WTC11 (cell line): ENCODE results near the gene IFNA16. TPM values are rescaled to one million over a fixed set of nuclear protein-coding genes. Genes with fewer than 3 reads are reported as not detected.
"Not testable (repeated sequence)": the region's sequence is repeated elsewhere in the genome, so short reads cannot be mapped to it uniquely, and the experiment has no call there.

Experiments
- ATAC-seq: fragments of 200-7000 bp; cut with Tn5 transposase; 2 replicates; pipeline ENCODE4 v1.10.0; 2021; ENCODE audit warnings: mild to moderate bottlenecking, moderate library complexity
- CTCF ChIA-PET: fragments of 300-600 bp; sonication (Branson Sonifier 250); formaldehyde crosslinking; loops from one replicate; lab custom pipeline; 2021; ENCODE audit warnings: antibody characterized with exemption; lab: Charles Lee
- POLR2A ChIA-PET: fragments of 350-600 bp; sonication (Branson Sonifier 250); formaldehyde crosslinking; loops from one replicate; lab custom pipeline; 2021; ENCODE audit warnings: antibody characterized with exemption; lab: Charles Lee
- DNase-seq: peaks from one replicate; pipeline ENCODE4 v3.0.0; 2021; ENCODE audit warnings: low spot score
- H3K27ac Mint-ChIP-seq: 2 replicates; pipeline ENCODE4 v1.8.0; 2021; ENCODE audit warnings: mixed read lengths
- H3K27me3 Mint-ChIP-seq: 2 replicates; pipeline ENCODE4 v1.8.0; 2021; ENCODE audit warnings: low read depth, mild to moderate bottlenecking, moderate library complexity, mixed read lengths
- H3K36me3 Mint-ChIP-seq: 2 replicates; pipeline ENCODE4 v1.8.0; 2021; ENCODE audit warnings: mixed read lengths
- H3K4me1 Mint-ChIP-seq: 2 replicates; pipeline ENCODE4 v1.8.0; 2022; ENCODE audit warnings: mixed read lengths
- H3K4me3 Mint-ChIP-seq: 2 replicates; pipeline ENCODE4 v1.8.0; 2021; ENCODE audit warnings: mild to moderate bottlenecking, moderate library complexity, mixed read lengths
- H3K9me3 Mint-ChIP-seq: 2 replicates; pipeline ENCODE4 v1.8.0; 2021; ENCODE audit warnings: mixed read lengths
- CTCF ChIP-seq: fragments of 200-600 bp; IDR thresholded peaks from 2 replicates; pipeline ENCODE4 v1.8.0; 2022; ENCODE audit warnings: antibody characterized with exemption
- E2F1 ChIP-seq: sonication (generic); formaldehyde crosslinking; IDR thresholded peaks from 2 replicates; pipeline ENCODE4 v1.8.0; 2022; ENCODE audit warnings: mild to moderate bottlenecking, missing genetic modification reagents
- ETV6 ChIP-seq: sonication (generic); formaldehyde crosslinking; IDR thresholded peaks from 2 replicates; pipeline ENCODE4 v1.8.1; 2022; ENCODE audit warnings: mild to moderate bottlenecking, missing genetic modification reagents
- FOXK1 ChIP-seq: sonication (generic); formaldehyde crosslinking; IDR thresholded peaks from 2 replicates; pipeline ENCODE4 v1.8.0; 2022; ENCODE audit warnings: mild to moderate bottlenecking, moderate library complexity, missing genetic modification reagents
- HMGA2 ChIP-seq: fragments of 250-450 bp; sonication (Bioruptor Pico); IDR thresholded peaks from 2 replicates; pipeline ENCODE4 v1.4.0; 2021; ENCODE audit warnings: mild to moderate bottlenecking, moderate library complexity
- IRF2 ChIP-seq: sonication (generic); formaldehyde crosslinking; IDR thresholded peaks from 2 replicates; pipeline ENCODE4 v1.8.0; 2022; ENCODE audit warnings: low read depth, missing genetic modification reagents, borderline replicate concordance
- KAT7 ChIP-seq: sonication (generic); formaldehyde crosslinking; IDR thresholded peaks from 2 replicates; pipeline ENCODE4 v1.8.1; 2023; ENCODE audit warnings: missing genetic modification reagents, mild to moderate bottlenecking, borderline replicate concordance
- RELA ChIP-seq: sonication (generic); formaldehyde crosslinking; IDR thresholded peaks from 2 replicates; pipeline ENCODE4 v1.8.1; 2022; ENCODE audit warnings: missing genetic modification reagents, mild to moderate bottlenecking, borderline replicate concordance
- TEAD1 ChIP-seq: sonication (generic); formaldehyde crosslinking; IDR thresholded peaks from 2 replicates; pipeline ENCODE4 v1.8.0; 2022; ENCODE audit warnings: mild to moderate bottlenecking, missing genetic modification reagents
- TEAD4 ChIP-seq: sonication (generic); formaldehyde crosslinking; IDR thresholded peaks from 2 replicates; pipeline ENCODE4 v1.8.0; 2022; ENCODE audit warnings: mild to moderate bottlenecking, missing genetic modification reagents
- ZNF138 ChIP-seq: sonication (generic); formaldehyde crosslinking; conservative IDR thresholded peaks from 2 replicates; pipeline ENCODE4 v1.8.1; 2022; ENCODE audit warnings: mild to moderate bottlenecking, moderate library complexity, missing genetic modification reagents
- ZNF232 ChIP-seq: sonication (generic); formaldehyde crosslinking; IDR thresholded peaks from 2 replicates; pipeline ENCODE4 v1.8.0; 2022; ENCODE audit warnings: mild to moderate bottlenecking, missing genetic modification reagents
- ZNF416 ChIP-seq: fragments of 250-450 bp; sonication (Bioruptor Pico); IDR thresholded peaks from 2 replicates; pipeline ENCODE4 v1.9.0; 2021; ENCODE audit warnings: mild to moderate bottlenecking, inconsistent platforms
- total RNA-seq: library from RNA; stranded (reverse); gene quantifications from 3 replicates; pipeline ENCODE4 v1.2.3, GENCODE V29; 2021
- TF ChIP-seq, protein P1 (sequence below): sonication (generic); formaldehyde crosslinking; conservative IDR thresholded peaks from 2 replicates; pipeline ENCODE4 v1.8.1; 2023; ENCODE audit warnings: mild to moderate bottlenecking, low read depth, missing genetic modification reagents, moderate library complexity

IFNA16 gene
- total RNA-seq, 1 experiment from 2014 or later: not detected

DNA sequence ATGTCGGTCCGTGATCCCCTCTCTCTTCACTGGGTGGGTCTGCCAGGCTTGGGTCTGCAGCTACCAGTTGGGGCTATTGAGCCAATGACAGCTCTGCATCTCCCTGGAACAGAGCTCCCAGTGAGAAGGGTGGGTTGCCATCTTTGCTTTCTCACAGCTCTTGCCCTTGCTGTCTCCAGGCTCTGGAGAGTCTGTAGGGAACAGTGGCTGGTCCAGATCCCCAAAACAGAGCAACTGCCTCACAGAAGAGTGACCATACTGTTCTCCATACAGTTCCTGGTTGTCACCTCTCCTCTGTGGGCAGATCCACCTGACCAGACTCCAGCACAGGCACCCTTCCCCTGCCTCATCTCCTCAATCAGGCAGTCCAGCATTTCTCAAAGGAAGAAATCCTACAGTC is 16.1 kb upstream of the IFNA16 start:
- Mint-ChIP-seq H3K27me3 (no peaks in the 10 kb centered on the region; the same call in 1 of the 2 replicates), H3K4me3 (no peak overlapping the region), H3K27ac (no peak overlapping the region), H3K4me1 (no peaks in the 10 kb centered on the region), H3K9me3 (no peaks in the 10 kb centered on the region), H3K36me3 (no peaks in the 10 kb centered on the region)
- ChIA-PET POLR2A (interaction anchor here (0.5 kb wide), 1 partner anchor 226 kb away, joined by 4 read pairs; no protein-coding TSS in a partner anchor), CTCF (interaction anchor here (0.6 to 1.4 kb wide), 2 partner anchors 20 to 163 kb away, joined by 4 read pairs; no protein-coding TSS in a partner anchor)
- TF ChIP-seq TEAD4 (CRISPR knock-in tag) (no peak), ZNF232 (CRISPR knock-in tag) (no peak)
- TF ChIP-seq, protein P1, sequence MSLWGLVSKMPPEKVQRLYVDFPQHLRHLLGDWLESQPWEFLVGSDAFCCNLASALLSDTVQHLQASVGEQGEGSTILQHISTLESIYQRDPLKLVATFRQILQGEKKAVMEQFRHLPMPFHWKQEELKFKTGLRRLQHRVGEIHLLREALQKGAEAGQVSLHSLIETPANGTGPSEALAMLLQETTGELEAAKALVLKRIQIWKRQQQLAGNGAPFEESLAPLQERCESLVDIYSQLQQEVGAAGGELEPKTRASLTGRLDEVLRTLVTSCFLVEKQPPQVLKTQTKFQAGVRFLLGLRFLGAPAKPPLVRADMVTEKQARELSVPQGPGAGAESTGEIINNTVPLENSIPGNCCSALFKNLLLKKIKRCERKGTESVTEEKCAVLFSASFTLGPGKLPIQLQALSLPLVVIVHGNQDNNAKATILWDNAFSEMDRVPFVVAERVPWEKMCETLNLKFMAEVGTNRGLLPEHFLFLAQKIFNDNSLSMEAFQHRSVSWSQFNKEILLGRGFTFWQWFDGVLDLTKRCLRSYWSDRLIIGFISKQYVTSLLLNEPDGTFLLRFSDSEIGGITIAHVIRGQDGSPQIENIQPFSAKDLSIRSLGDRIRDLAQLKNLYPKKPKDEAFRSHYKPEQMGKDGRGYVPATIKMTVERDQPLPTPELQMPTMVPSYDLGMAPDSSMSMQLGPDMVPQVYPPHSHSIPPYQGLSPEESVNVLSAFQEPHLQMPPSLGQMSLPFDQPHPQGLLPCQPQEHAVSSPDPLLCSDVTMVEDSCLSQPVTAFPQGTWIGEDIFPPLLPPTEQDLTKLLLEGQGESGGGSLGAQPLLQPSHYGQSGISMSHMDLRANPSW (CRISPR knock-in tag): no peak
- DNase-seq: no peak
- ATAC-seq: no peak

GRCh38 chr9:21228122-21228521 is 11.0 kb upstream of the IFNA16 start, which contains the start of gene IFNA17:
Gene IFNA17, minus strand, starts transcription at chr9:21228222. Its CDS starts 49 bp downstream, at chr9:21228173.
- H3K9me3 Mint-ChIP-seq: peaks cover 5% of the 10 kb centered on the region; the same call in 1 of the 2 replicates
- no peak for TF ChIP-seq IRF2
- H3K27ac Mint-ChIP-seq: no peak within 1 kb of the TSS
- DNase-seq (no peak), ATAC-seq (no peak)
- H3K36me3 Mint-ChIP-seq: no peaks in the 10 kb centered on the region
- H3K4me1 Mint-ChIP-seq: no peaks in the 10 kb centered on the region
- H3K4me3 Mint-ChIP-seq: no peak within 1 kb of the TSS
- CTCF ChIA-PET: no interaction called here
- peaks cover 4% of the 10 kb centered on the region; the same call in 1 of the 2 replicates for H3K27me3 Mint-ChIP-seq
- POLR2A ChIA-PET: no interaction called here

DNA sequence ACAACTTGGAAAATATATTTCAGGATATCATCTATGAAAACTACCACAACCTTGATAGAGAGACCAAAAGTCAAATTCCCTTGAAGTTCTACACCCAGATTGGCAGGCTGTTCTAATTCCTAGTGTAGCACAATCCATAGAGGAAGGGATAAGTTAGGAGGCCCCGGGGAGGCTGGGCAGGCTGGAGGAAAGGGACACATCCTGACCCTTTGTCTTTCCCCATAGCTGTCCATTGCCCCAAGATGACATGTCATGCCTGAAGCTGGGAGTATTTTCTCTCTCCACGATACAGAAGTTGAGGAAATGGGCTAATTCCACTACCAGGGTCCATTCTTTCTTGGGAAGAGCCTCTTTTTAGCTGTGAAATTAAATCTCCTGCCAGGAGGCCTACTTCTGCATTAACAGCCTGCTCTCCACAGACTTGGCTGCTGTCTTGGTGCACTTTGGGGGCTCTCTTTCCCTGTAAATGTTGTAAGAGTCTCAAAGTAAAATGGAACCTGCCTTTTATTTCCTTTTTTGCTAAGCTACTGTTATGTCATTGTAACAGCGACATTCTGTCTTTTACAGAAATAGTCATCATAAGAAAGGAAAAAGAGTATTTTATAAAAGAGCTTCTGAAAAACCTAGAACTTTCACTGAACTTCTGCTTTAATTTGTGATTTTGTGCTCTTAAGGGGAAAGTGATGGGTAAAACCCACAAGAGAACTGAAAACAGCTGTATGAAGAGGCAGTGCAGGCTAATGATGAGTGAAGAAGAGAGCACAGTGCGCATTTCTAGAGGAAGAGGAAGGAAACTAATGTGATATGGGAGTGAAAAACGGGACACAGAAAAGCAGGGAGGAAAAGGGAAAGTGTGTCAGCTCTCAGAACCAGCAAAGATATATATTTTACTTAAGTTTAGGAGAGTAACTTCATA is 3.4 kb downstream of the IFNA16 start:
- H3K4me3 Mint-ChIP-seq, H3K9me3 Mint-ChIP-seq, H3K4me1 Mint-ChIP-seq, DNase-seq, H3K27me3 Mint-ChIP-seq, H3K27ac Mint-ChIP-seq, POLR2A ChIA-PET, H3K36me3 Mint-ChIP-seq: not testable (repeated sequence)
- TF ChIP-seq CTCF: peak; percentile 31; the same call in 1 of the 2 replicates
- CTCF ChIA-PET: interaction anchor here (0.6 to 2.1 kb wide), 8 partner anchors 16 to 735 kb away, joined by 3 to 25 read pairs (median 5); no protein-coding TSS in a partner anchor
- peak; percentile 76 for ATAC-seq

GRCh38 chr9:21212160-21212559 is 5.0 kb downstream of the IFNA16 start:
- DNase-seq, H3K4me1 Mint-ChIP-seq, CTCF ChIA-PET, H3K27ac Mint-ChIP-seq, H3K27me3 Mint-ChIP-seq, H3K36me3 Mint-ChIP-seq, ATAC-seq, POLR2A ChIA-PET, H3K9me3 Mint-ChIP-seq, H3K4me3 Mint-ChIP-seq: not testable (repeated sequence)

GRCh38 chr9:21210782-21211181 is 6.3 kb downstream of the IFNA16 start:
- CTCF ChIA-PET: interaction anchor here (1.0 kb wide), 1 partner anchor 16 kb away, joined by 3 read pairs; no protein-coding TSS in a partner anchor
- H3K9me3 Mint-ChIP-seq, H3K27me3 Mint-ChIP-seq, DNase-seq, H3K36me3 Mint-ChIP-seq, H3K4me3 Mint-ChIP-seq, H3K27ac Mint-ChIP-seq, POLR2A ChIA-PET, H3K4me1 Mint-ChIP-seq, ATAC-seq: not testable (repeated sequence)

DNA sequence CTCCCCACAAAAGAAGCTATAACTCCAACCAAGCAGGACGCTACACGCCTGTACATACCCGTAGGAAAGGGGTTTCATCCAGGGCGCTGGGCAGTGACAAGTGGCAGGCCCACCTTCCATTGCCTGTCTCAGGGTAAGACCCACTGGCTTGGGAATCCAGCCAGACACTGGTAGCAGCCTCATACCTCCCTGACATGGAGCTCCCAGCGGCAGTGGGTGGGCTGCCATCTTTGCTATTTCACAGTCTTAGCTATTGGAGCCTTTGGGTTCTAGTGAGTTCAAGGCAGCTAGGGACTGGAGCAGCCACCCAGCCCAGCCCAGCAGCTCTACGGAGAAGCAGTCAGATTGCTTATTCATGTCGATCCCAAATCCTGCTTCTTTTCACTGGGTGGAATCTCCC is 6.8 kb downstream of the IFNA16 start:
- ATAC-seq: no peak
- Mint-ChIP-seq H3K27me3 (peaks cover 5% of the 10 kb centered on the region; the same call in 1 of the 2 replicates), H3K27ac (no peak overlapping the region), H3K4me3 (no peak overlapping the region), H3K4me1 (no peaks in the 10 kb centered on the region), H3K9me3 (no peaks in the 10 kb centered on the region), H3K36me3 (no peaks in the 10 kb centered on the region)
- ChIA-PET CTCF (no interaction called here), POLR2A (no interaction called here)
- no peak for DNase-seq
- no peak for TF ChIP-seq TEAD1 (CRISPR knock-in tag)
- TF ChIP-seq ZNF232 (CRISPR knock-in tag): no peak
- no peak for TF ChIP-seq RELA (CRISPR knock-in tag)
- no peak for TF ChIP-seq ZNF416 (CRISPR knock-in tag)
- TF ChIP-seq HMGA2 (CRISPR knock-in tag): no peak
- TF ChIP-seq FOXK1 (CRISPR knock-in tag): no peak
- no peak for TF ChIP-seq E2F1 (CRISPR knock-in tag)
- TF ChIP-seq KAT7 (CRISPR knock-in tag): no peak
- no peak for TF ChIP-seq ETV6 (CRISPR knock-in tag)
- no peak for TF ChIP-seq ZNF138 (CRISPR knock-in tag)
